Cortex of kidney (tissue), 1 donor: Measurements from ENCODE around the gene ACTN4.

ENCODE experiments used
- DNase-seq: peaks from one replicate; lab custom pipeline; 2025; lab: John Stamatoyannopoulos, UW

Gene ACTN4

GRCh38 chr19:38678217-38678890, 30.9 kb downstream of the ACTN4 start:
- no peak for DNase-seq

- no peak for DNase-seq
Measured at GRCh38 chr19:38678891-38679494, 31.5 kb downstream of the ACTN4 start.

- no peak for DNase-seq
Measured at GRCh38 chr19:38679839-38680238, 32.4 kb downstream of the ACTN4 start.

GRCh38 chr19:38682195-38682867, 34.9 kb downstream of the ACTN4 start:
- no peak for DNase-seq

GRCh38 chr19:38682872-38683392, 35.5 kb downstream of the ACTN4 start:
- DNase-seq = no peak

- DNase-seq = no peak
Measured at GRCh38 chr19:38683393-38684077, 36.1 kb downstream of the ACTN4 start.

GRCh38 chr19:38684078-38684861, 36.8 kb downstream of the ACTN4 start:
- no peak for DNase-seq

- no peak for DNase-seq
Measured at GRCh38 chr19:38684862-38685665, 37.6 kb downstream of the ACTN4 start.

- no peak for DNase-seq
Measured at GRCh38 chr19:38685666-38686529, 38.4 kb downstream of the ACTN4 start.

- no peak for DNase-seq
Measured at GRCh38 chr19:38686530-38686888, 39.1 kb downstream of the ACTN4 start.

GRCh38 chr19:38687837-38688378, 40.5 kb downstream of the ACTN4 start:
- no peak for DNase-seq

GRCh38 chr19:38690146-38690545, 42.7 kb downstream of the ACTN4 start:
- no peak for DNase-seq

- no peak for DNase-seq
Measured at GRCh38 chr19:38690832-38691231, 43.4 kb downstream of the ACTN4 start.

GRCh38 chr19:38691938-38692457, 44.5 kb downstream of the ACTN4 start:
- no peak for DNase-seq

GRCh38 chr19:38692458-38693379, 45.3 kb downstream of the ACTN4 start:
- no peak for DNase-seq

- DNase-seq = no peak
Measured at GRCh38 chr19:38693380-38694223, 46.2 kb downstream of the ACTN4 start.

- DNase-seq = no peak
Measured at GRCh38 chr19:38695317-38695683, 47.9 kb downstream of the ACTN4 start.
